H1 (cell line): ENCODE data around the gene ARID1B. TPM values are rescaled to one million over a fixed set of nuclear protein-coding genes. Genes with fewer than 3 reads are reported as not detected.

ENCODE experiments used
- CTCF ChIA-PET: fragments of 300-600 bp; sonication (Branson Sonifier 250); formaldehyde crosslinking; loops from one replicate; lab custom pipeline; 2021; ENCODE audit not compliant: partially characterized antibody; lab: Charles Lee
- POLR2A ChIA-PET: fragments of 300-600 bp; sonication (Branson Sonifier 250); formaldehyde crosslinking; loops from one replicate; lab custom pipeline; 2021; ENCODE audit warnings: inconsistent platforms; ENCODE audit not compliant: partially characterized antibody; lab: Charles Lee
- DNase-seq, 2 experiments: peaks; one replicate each; pipeline versions ENCODE4 v3.0.0 to v3.0.0-alpha.2; 2010 to 2022; ENCODE audit warnings: low spot score in 2 of 2, low read depth in 1 of 2, mixed read lengths in 1 of 2
- FAIRE-seq: peaks from 2 replicates; lab custom pipeline; 2011; peaks lifted over from hg19 to GRCh38; lab: Jason Lieb, UNC
- H2AFZ ChIP-seq: 2 replicates; pipeline ENCODE4 v1.8.1; 2012; ENCODE audit warnings: low read length, inconsistent platforms
- H2AK5ac ChIP-seq: 2 replicates; pipeline ENCODE4 v1.6.1; 2013; ENCODE audit warnings: low read depth, low read length
- H2BK120ac ChIP-seq: replicated peaks from 2 replicates; pipeline ENCODE3; 2013; ENCODE audit warnings: low read depth, low read length, inconsistent platforms
- H2BK12ac ChIP-seq: 2 replicates; pipeline ENCODE4 v1.6.1; 2013; ENCODE audit warnings: low read depth, low read length
- H2BK15ac ChIP-seq: 2 replicates; pipeline ENCODE4 v1.6.1; 2013; ENCODE audit warnings: low read length
- H2BK20ac ChIP-seq: 2 replicates; pipeline ENCODE4 v1.6.1; 2013; ENCODE audit warnings: low read length
- H2BK5ac ChIP-seq: 2 replicates; pipeline ENCODE4 v1.6.1; 2013; ENCODE audit warnings: low read depth, low read length
- H3K14ac ChIP-seq: 2 replicates; pipeline ENCODE4 v1.6.1; 2013; ENCODE audit warnings: inconsistent platforms; ENCODE audit not compliant: insufficient read length
- H3K18ac ChIP-seq: 2 replicates; pipeline ENCODE4 v1.6.1; 2013; ENCODE audit warnings: low read length; ENCODE audit errors: extremely low read depth
- H3K23ac ChIP-seq: 2 replicates; pipeline ENCODE4 v1.6.1; 2013; ENCODE audit warnings: inconsistent platforms; ENCODE audit not compliant: insufficient read length
- H3K23me2 ChIP-seq: 2 replicates; pipeline ENCODE4 v1.6.1; 2013; ENCODE audit warnings: low read depth, low read length
- H3K27ac ChIP-seq: 2 replicates; pipeline ENCODE4 v1.6.1; 2011; ENCODE audit warnings: low read depth, low read length, inconsistent platforms
- H3K27me3 ChIP-seq, 4 experiments: replicated peaks in 1 of 4; 1 replicate in 1 of 4; 2 replicates in 3 of 4; pipeline versions ENCODE4 v1.6.1 to v1.8.1; 2011 to 2013; ENCODE audit warnings: low read length in 3 of 4, mild to moderate bottlenecking in 3 of 4, inconsistent platforms in 2 of 4, mixed read lengths in 2 of 4, moderate library complexity in 1 of 4; ENCODE audit not compliant: control insufficient read depth in 3 of 4, insufficient read depth in 3 of 4; ENCODE audit errors: extremely low read depth in 1 of 4
- H3K36me3 ChIP-seq, 4 experiments: 2 replicates each; pipeline versions ENCODE4 v1.6.1 to v1.8.1; 2011 to 2013; ENCODE audit warnings: mild to moderate bottlenecking in 4 of 4, low read length in 3 of 4, moderate library complexity in 2 of 4, control low read depth in 1 of 4, inconsistent platforms in 1 of 4; ENCODE audit not compliant: insufficient read depth in 4 of 4, control insufficient read depth in 2 of 4
- H3K4ac ChIP-seq: replicated peaks from 2 replicates; pipeline ENCODE3; 2013; ENCODE audit warnings: low read length, low read depth, mixed read lengths, inconsistent platforms; ENCODE audit not compliant: insufficient read length
- H3K4me1 ChIP-seq, 4 experiments: replicated peaks in 1 of 4; 1 replicate in 1 of 4; 2 replicates in 3 of 4; pipeline versions ENCODE4 v1.6.1 to v1.8.1; 2011 to 2013; ENCODE audit warnings: low read length in 3 of 4, inconsistent platforms in 2 of 4, mixed read lengths in 1 of 4; ENCODE audit not compliant: insufficient read depth in 4 of 4, control insufficient read depth in 3 of 4
- H3K4me2 ChIP-seq, 2 experiments: 2 replicates each; pipeline versions ENCODE4 v1.6.1 to v1.8.1; 2011 to 2013; ENCODE audit warnings: low read depth in 2 of 2, low read length in 2 of 2, control low read depth in 1 of 2, inconsistent platforms in 1 of 2, mild to moderate bottlenecking in 1 of 2; ENCODE audit not compliant: insufficient read depth in 1 of 2
- H3K4me3 ChIP-seq, 4 experiments: fragments of 200-600, 300-600 bp in 1 of 4; sonication (generic), shearing (Covaris generic), sonication (Bioruptor Twin) in 1 of 4; 2 replicates each; pipeline versions ENCODE4 v1.5.1 to v1.8.1; 2011 to 2016; ENCODE audit warnings: low read length in 4 of 4, low read depth in 3 of 4, control low read depth in 2 of 4, inconsistent platforms in 2 of 4, mild to moderate bottlenecking in 2 of 4, mixed read lengths in 1 of 4, moderate library complexity in 1 of 4; ENCODE audit not compliant: insufficient read depth in 2 of 4; ENCODE audit errors: extremely low read depth in 1 of 4
- H3K56ac ChIP-seq: replicated peaks from 2 replicates; pipeline ENCODE3; 2013; ENCODE audit warnings: low read depth, mild to moderate bottlenecking, mixed read lengths, low read length, inconsistent platforms; ENCODE audit not compliant: insufficient read length
- H3K79me1 ChIP-seq: 2 replicates; pipeline ENCODE4 v1.6.1; 2013; ENCODE audit warnings: low read depth, low read length, control low read depth
- H3K79me2 ChIP-seq, 2 experiments: 2 replicates each; pipeline versions ENCODE4 v1.6.1 to v1.8.1; 2012 to 2013; ENCODE audit warnings: low read length in 2 of 2, mild to moderate bottlenecking in 2 of 2, inconsistent platforms in 1 of 2; ENCODE audit not compliant: insufficient read depth in 2 of 2, control insufficient read depth in 1 of 2
- H3K9ac ChIP-seq, 4 experiments: replicated peaks in 1 of 4; 1 replicate in 1 of 4; 2 replicates in 3 of 4; pipeline versions ENCODE4 v1.6.1 to v1.8.1; 2011 to 2013; ENCODE audit warnings: low read depth in 3 of 4, low read length in 3 of 4, control low read depth in 2 of 4, mild to moderate bottlenecking in 2 of 4, moderate library complexity in 2 of 4, inconsistent platforms in 1 of 4; ENCODE audit errors: extremely low read depth in 1 of 4
- H3K9me3 ChIP-seq, 2 experiments: 2 replicates each; pipeline versions ENCODE4 v1.6.1 to v1.8.1; 2012 to 2013; ENCODE audit warnings: mild to moderate bottlenecking in 2 of 2, moderate library complexity in 2 of 2, control low read depth in 1 of 2, inconsistent platforms in 1 of 2, low read depth in 1 of 2, low read length in 1 of 2, mixed read lengths in 1 of 2; ENCODE audit not compliant: insufficient read depth in 2 of 2
- H4K20me1 ChIP-seq, 2 experiments: replicated peaks in 1 of 2; 2 replicates each; pipeline versions ENCODE3 to v1.8.1; 2011 to 2013; ENCODE audit warnings: inconsistent platforms in 2 of 2, low read length in 2 of 2, mild to moderate bottlenecking in 1 of 2; ENCODE audit not compliant: insufficient read depth in 2 of 2, control insufficient read depth in 1 of 2
- H4K5ac ChIP-seq: 2 replicates; pipeline ENCODE4 v1.6.1; 2013; ENCODE audit warnings: low read length, low read depth, mixed read lengths, inconsistent platforms; ENCODE audit not compliant: insufficient read length
- H4K8ac ChIP-seq: 2 replicates; pipeline ENCODE4 v1.8.0; 2013; ENCODE audit warnings: mild to moderate bottlenecking, moderate library complexity, low read length, inconsistent platforms; ENCODE audit not compliant: insufficient read depth; ENCODE audit errors: extremely low read depth
- H4K91ac ChIP-seq: replicated peaks from 2 replicates; pipeline ENCODE3; 2013; ENCODE audit warnings: low read length, mixed read lengths, inconsistent platforms; ENCODE audit not compliant: insufficient read length
- CHD2 ChIP-seq: IDR thresholded peaks from 2 replicates; pipeline ENCODE4 v1.6.1; 2012; ENCODE audit warnings: low read length, improper control_type of control experiment
- CTBP2 ChIP-seq: IDR thresholded peaks from 2 replicates; pipeline ENCODE4 v1.7.0; 2011; ENCODE audit warnings: borderline replicate concordance, mild to moderate bottlenecking, moderate library complexity, mixed read lengths, low read length; ENCODE audit not compliant: insufficient read depth, insufficient read length
- EGR1 ChIP-seq: IDR thresholded peaks from 2 replicates; pipeline ENCODE4 v1.6.1; 2011; ENCODE audit warnings: low read depth, low read length, borderline replicate concordance
- GABPA ChIP-seq: IDR thresholded peaks from 2 replicates; pipeline ENCODE4 v1.6.1; 2011; ENCODE audit warnings: mild to moderate bottlenecking, low read length, moderate library complexity, borderline replicate concordance; ENCODE audit not compliant: insufficient read depth
- HDAC6 ChIP-seq: IDR thresholded peaks from one replicate; pipeline ENCODE4 v1.7.1; 2012; ENCODE audit warnings: low read depth, mild to moderate bottlenecking, inconsistent platforms, low read length, moderate library complexity
- JUN ChIP-seq: IDR thresholded peaks from 2 replicates; pipeline ENCODE4 v1.6.1; 2011; ENCODE audit warnings: low read depth, mild to moderate bottlenecking, improper control_type of control experiment, low read length
- KDM5A ChIP-seq: fragments of 200-600 bp; IDR thresholded peaks from 2 replicates; pipeline ENCODE4 v1.7.1; 2012; ENCODE audit warnings: mild to moderate bottlenecking, low read length, inconsistent platforms, mixed read lengths
- NANOG ChIP-seq: IDR thresholded peaks from 2 replicates; pipeline ENCODE4 v1.6.1; 2011; ENCODE audit warnings: low read length, low read depth, mild to moderate bottlenecking, inconsistent platforms; ENCODE audit not compliant: insufficient read depth, poor library complexity, severe bottlenecking
- NRF1 ChIP-seq: IDR thresholded peaks from 2 replicates; pipeline ENCODE4 v1.6.1; 2011; ENCODE audit warnings: mild to moderate bottlenecking, low read depth, low read length, improper control_type of control experiment
- POLR2A ChIP-seq, 2 experiments: IDR thresholded peaks; 1 replicate in 1 of 2; 2 replicates in 1 of 2; pipeline ENCODE4 v1.6.1; 2011; ENCODE audit warnings: low read depth in 2 of 2, low read length in 2 of 2, mild to moderate bottlenecking in 2 of 2; ENCODE audit errors: control extremely low read depth in 1 of 2
- SIX5 ChIP-seq: IDR thresholded peaks from 2 replicates; pipeline ENCODE4 v1.6.1; 2011; ENCODE audit warnings: mild to moderate bottlenecking, low read depth, low read length
- SP1 ChIP-seq: IDR thresholded peaks from 2 replicates; pipeline ENCODE4 v1.6.1; 2011; ENCODE audit warnings: low read depth, low read length
- SP2 ChIP-seq: IDR thresholded peaks from 2 replicates; pipeline ENCODE4 v1.6.1; 2012; ENCODE audit warnings: mild to moderate bottlenecking, low read length, inconsistent platforms
- TEAD4 ChIP-seq: IDR thresholded peaks from 2 replicates; pipeline ENCODE4 v1.6.1; 2012; ENCODE audit warnings: low read depth, low read length, inconsistent platforms, mixed read lengths
- YY1 ChIP-seq: IDR thresholded peaks from 2 replicates; pipeline ENCODE4 v1.6.1; 2011; ENCODE audit warnings: low read depth, mild to moderate bottlenecking, low read length
- WGBS, 2 experiments: shearing (Covaris generic) in 1 of 2; methylation state at CpG; one replicate each; pipeline versions ENCODE4 v1.1.6 to v1.1.7; 2013 to 2015; ENCODE audit warnings: low lambda C conversion rate in 2 of 2, mixed read lengths in 2 of 2, inconsistent platforms in 1 of 2, low coverage in 1 of 2, missing lambda C conversion rate in 1 of 2; ENCODE audit not compliant: insufficient replicate concordance in 2 of 2, insufficient coverage in 1 of 2, insufficient read length in 1 of 2; ENCODE audit errors: extremely low coverage in 1 of 2, missing lambda C conversion rate in 1 of 2; 5-methylcytosine and 5-hydroxymethylcytosine counted together
- polyA plus RNA-seq, 7 experiments: library from polyadenylated mRNA; depleted of rRNA in 3 of 7; stranded (reverse) in 5 of 7; unstranded in 2 of 7; fragments of >200 nt in 5 of 7; fragments of 200-250 nt in 2 of 7; gene quantifications; 1 replicate in 5 of 7; 2 replicates in 1 of 7; 4 replicates in 1 of 7; pipeline versions ENCODE4 v1.2.1 to v1.2.3, GENCODE V29; 2011 to 2013; ENCODE audit warnings: missing spikeins in 2 of 7, mixed read lengths in 2 of 7
- total RNA-seq: library from RNA; stranded (reverse); fragmentation: NEBNext Ultra II Directional; extraction: Animal tissue kit (Norgen Biotek cat#: 25700); gene quantifications from 2 replicates; pipeline ENCODE4 v1.2.1, GENCODE V29; 2021

Gene ARID1B
- total and polyA plus RNA-seq, 2 of the 8 experiments (the other 6 are each of a cell fraction or from before 2014, with no cell fraction given) = 24.3 to 70.3 TPM

GRCh38 chr6:156943166-156943565, 166.0 kb downstream of the ARID1B start:
- no peaks in the 10 kb centered on the region for H3K36me3 ChIP-seq
- no peak overlapping the region for H3K14ac ChIP-seq
- H3K4me1 ChIP-seq = peaks cover 2 to 15% (median 9%) of the 10 kb centered on the region in 4 experiments; a peak in 5 of 7 replicates
- H2BK5ac ChIP-seq = no peak overlapping the region
- no peak for DNase-seq
- no peaks in the 10 kb centered on the region for H3K27me3 ChIP-seq
- H3K9me3 ChIP-seq = no peaks in the 10 kb centered on the region
- H4K5ac ChIP-seq = no peak overlapping the region
- H3K23me2 ChIP-seq = no peaks in the 10 kb centered on the region; the same call in 1 of the 2 replicates
- peak overlapping the region; percentile 66; the same call in 1 of the 2 replicates for H2BK20ac ChIP-seq
- peak overlapping the region in 1 of 4 experiments; percentile 43; a peak in 1 of 8 replicates for H3K4me3 ChIP-seq
- no peak overlapping the region for H2BK15ac ChIP-seq
- peak overlapping the region; percentile 91 for H2BK120ac ChIP-seq
- H3K4ac ChIP-seq = no peak overlapping the region
- H3K9ac ChIP-seq = no peak overlapping the region
- H3K23ac ChIP-seq = no peak overlapping the region
- no peak overlapping the region; the same call in 1 of the 2 replicates for H2BK12ac ChIP-seq
- H2AFZ ChIP-seq = no peak overlapping the region
- no peak overlapping the region for H2AK5ac ChIP-seq
- H3K79me1 ChIP-seq = peaks cover 8% of the 10 kb centered on the region
- ChIA-PET POLR2A (interaction anchor here (0.5 to 2.1 kb wide), 5 partner anchors 10 to 229 kb away, joined by 3 to 5 read pairs (median 3); no protein-coding TSS in a partner anchor), CTCF (interaction anchor here (0.6 to 2.5 kb wide), 19 partner anchors 9 to 1494 kb away, joined by 3 to 12 read pairs (median 4); no protein-coding TSS in a partner anchor)
- no peak overlapping the region for H3K18ac ChIP-seq
- no peaks in the 10 kb centered on the region for H4K20me1 ChIP-seq
- H4K8ac ChIP-seq = no peak overlapping the region
- H3K56ac ChIP-seq = no peak overlapping the region
- H3K4me2 ChIP-seq = peak overlapping the region in 1 of 2 experiments; percentile 58; a peak in 1 of 4 replicates
- no peak overlapping the region for H4K91ac ChIP-seq
- H3K27ac ChIP-seq = no peak overlapping the region
- no peak for FAIRE-seq
- 88% methylated on average over 6 of the region's 6 CpGs; no CpG with 5 or more reads in 1 of the 2 experiments for WGBS, 2 experiments
- H3K79me2 ChIP-seq = peaks cover 0 to 83% of the 10 kb centered on the region in 2 experiments; a peak in 3 of 4 replicates
- TF ChIP-seq CHD2 (no peak), NRF1 (no peak; the same call in 1 of the 2 replicates), CTBP2 (no peak), TEAD4 (no peak), HDAC6 (no peak), SP1 (no peak), SIX5 (no peak), NANOG (no peak), JUN (no peak), EGR1 (no peak), POLR2A (IDR thresholded peaks at IDR 0.05; ENCODE audit: control extremely low read depth in 1 of 2, low read depth in 2 of 2, low read length in 2 of 2) (no peak), SP2 (no peak), GABPA (no peak), YY1 (no peak), KDM5A (no peak)
